OCI-LY7 (cell line): ENCODE measurements around the gene KIAA0232.
"Not testable (repeated sequence)": the region's sequence is repeated elsewhere in the genome, so short reads cannot be mapped to it uniquely, and the experiment has no call there.

Experiments
- EZH2phosphoT487 ChIP-seq: fragments of 200-600 bp; sonication (generic); IDR thresholded peaks from 2 replicates; pipeline ENCODE4 v1.6.1; 2018; ENCODE audit warnings: low read depth, borderline replicate concordance, mild to moderate bottlenecking, mixed run types, antibody characterized with exemption, low read length, moderate library complexity, mixed read lengths
- TF ChIP-seq, protein P1 (sequence below): fragments of 200-600 bp; sonication (generic); conservative IDR thresholded peaks from 2 replicates; pipeline ENCODE4 v1.5.1; 2014; ENCODE audit warnings: mild to moderate bottlenecking, antibody characterized with exemption, low read length, moderate library complexity, mixed read lengths

DNA sequence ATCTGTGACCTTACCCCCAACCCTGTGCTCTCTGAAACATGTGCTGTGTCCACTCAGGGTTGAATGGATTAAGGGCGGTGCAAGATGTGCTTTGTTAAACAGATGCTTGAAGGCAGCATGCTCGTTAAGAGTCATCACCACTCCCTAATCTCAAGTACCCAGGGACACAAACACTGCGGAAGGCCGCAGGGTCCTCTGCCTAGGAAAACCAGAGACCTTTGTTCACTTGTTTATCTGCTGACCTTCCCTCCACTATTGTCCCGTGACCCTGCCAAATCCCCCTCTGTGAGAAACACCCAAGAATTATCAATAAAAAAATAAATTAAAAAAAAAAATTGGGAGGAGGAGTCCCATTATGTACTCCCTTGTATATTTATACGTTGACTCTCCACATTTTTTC lies 26.2 kb upstream of the KIAA0232 start:
- TF ChIP-seq, protein P1, sequence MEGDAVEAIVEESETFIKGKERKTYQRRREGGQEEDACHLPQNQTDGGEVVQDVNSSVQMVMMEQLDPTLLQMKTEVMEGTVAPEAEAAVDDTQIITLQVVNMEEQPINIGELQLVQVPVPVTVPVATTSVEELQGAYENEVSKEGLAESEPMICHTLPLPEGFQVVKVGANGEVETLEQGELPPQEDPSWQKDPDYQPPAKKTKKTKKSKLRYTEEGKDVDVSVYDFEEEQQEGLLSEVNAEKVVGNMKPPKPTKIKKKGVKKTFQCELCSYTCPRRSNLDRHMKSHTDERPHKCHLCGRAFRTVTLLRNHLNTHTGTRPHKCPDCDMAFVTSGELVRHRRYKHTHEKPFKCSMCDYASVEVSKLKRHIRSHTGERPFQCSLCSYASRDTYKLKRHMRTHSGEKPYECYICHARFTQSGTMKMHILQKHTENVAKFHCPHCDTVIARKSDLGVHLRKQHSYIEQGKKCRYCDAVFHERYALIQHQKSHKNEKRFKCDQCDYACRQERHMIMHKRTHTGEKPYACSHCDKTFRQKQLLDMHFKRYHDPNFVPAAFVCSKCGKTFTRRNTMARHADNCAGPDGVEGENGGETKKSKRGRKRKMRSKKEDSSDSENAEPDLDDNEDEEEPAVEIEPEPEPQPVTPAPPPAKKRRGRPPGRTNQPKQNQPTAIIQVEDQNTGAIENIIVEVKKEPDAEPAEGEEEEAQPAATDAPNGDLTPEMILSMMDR: not testable (repeated sequence)
- not testable (repeated sequence) for TF ChIP-seq EZH2phosphoT487
